Measurements from ENCODE around the gene HPCAL1.

HPCAL1 gene

DNA sequence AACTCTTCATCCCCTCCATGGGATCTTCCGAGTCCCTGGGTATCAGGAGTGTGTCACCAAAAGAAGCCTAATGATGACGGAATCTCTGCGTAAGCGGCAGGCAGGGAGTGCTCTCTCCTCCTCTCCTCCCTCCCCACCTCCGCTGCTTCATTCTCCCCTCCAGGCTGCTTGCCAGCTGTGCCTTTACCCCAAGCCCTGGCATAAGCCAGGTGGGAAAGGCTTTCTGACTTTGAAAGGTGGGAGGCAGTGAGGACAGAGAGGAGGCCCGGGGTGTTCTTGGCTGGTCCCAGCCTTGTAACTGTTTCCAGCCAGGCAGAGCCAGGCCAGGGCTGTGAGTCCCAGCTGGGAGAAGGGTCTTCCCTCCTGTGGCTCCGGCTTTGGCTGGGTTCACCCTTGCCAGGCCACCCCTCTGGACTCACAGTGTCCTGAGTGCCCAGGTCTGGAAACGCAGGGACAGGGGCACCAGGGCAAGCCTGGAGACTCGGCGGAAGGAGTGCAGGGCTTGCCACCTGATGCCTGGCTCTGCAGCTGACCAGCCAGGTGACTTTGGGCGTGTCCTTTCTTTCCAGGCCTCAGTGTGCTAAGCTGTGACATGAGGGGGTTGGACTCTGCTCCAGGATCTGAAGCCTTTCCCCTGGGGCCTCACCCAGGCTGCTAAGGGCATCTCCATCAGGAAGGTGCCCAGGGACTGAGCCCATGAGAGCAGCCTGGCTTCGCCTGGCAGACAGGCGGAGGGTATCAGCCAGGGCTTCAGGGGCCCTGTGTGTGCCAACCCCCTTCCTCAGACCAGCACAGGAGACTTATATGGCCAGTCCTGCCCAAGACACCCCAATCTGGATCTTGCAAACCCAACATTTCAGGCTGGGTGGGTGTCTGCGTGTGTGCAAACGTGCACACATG, 32.7 kb upstream of the HPCAL1 start:
- DNase-seq (ENCODE audit: low read depth): no peak

- no peak for DNase-seq (ENCODE audit: low read depth)
Observed at GRCh38 chr2:10271509-10271908, 31.2 kb upstream of the HPCAL1 start.

GRCh38 chr2:10271946-10272345, 30.8 kb upstream of the HPCAL1 start:
- no peak for DNase-seq (ENCODE audit: low read depth)

- DNase-seq (ENCODE audit: low read depth): no peak
Observed at GRCh38 chr2:10272464-10272863, 30.2 kb upstream of the HPCAL1 start.

- DNase-seq (ENCODE audit: low read depth): no peak
Observed at GRCh38 chr2:10273215-10274175, 29.2 kb upstream of the HPCAL1 start.

- DNase-seq (ENCODE audit: low read depth): no peak
Observed at GRCh38 chr2:10274376-10274775, 28.3 kb upstream of the HPCAL1 start.

DNA sequence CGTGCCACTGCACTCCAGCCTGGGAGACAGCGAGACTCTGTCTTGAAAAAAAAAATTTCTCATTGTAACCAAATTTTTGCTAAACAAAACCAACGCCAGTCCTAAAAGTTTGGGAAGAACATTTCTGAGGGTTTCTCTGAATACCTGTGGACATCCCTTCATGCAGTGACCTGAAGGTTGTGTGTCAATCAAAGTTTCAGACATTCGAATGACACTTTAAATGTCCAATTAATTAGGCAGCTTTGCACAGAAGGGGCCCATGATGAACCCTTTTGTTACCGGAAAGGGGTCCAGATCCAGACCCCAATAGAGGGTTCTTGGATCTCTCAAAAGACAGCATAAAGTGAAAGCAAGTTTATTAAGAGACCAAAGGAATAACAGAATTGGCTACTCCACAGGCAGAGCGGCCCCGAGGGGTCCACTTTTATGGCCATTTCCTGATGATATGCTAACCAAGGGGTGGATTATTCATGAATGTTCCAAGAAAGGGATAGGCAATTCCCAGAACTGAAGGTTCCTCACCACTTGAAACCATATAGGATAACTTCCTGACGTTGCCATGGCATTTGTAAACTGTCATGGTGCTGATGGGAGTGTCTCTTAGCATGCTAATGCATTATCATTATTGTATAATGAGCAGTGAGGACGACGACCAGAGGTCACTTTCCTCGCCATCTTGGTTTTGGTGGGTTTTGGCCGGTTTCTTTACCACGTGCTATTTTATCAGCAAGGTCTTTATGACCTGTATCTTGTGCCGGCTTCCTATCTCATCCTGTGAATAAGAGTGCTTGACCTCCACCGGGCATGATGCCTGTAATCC, 27.5 kb upstream of the HPCAL1 start:
- DNase-seq (ENCODE audit: low read depth): no peak

GRCh38 chr2:10276481-10277292, 26.0 kb upstream of the HPCAL1 start:
- no peak for DNase-seq (ENCODE audit: low read depth)

DNA sequence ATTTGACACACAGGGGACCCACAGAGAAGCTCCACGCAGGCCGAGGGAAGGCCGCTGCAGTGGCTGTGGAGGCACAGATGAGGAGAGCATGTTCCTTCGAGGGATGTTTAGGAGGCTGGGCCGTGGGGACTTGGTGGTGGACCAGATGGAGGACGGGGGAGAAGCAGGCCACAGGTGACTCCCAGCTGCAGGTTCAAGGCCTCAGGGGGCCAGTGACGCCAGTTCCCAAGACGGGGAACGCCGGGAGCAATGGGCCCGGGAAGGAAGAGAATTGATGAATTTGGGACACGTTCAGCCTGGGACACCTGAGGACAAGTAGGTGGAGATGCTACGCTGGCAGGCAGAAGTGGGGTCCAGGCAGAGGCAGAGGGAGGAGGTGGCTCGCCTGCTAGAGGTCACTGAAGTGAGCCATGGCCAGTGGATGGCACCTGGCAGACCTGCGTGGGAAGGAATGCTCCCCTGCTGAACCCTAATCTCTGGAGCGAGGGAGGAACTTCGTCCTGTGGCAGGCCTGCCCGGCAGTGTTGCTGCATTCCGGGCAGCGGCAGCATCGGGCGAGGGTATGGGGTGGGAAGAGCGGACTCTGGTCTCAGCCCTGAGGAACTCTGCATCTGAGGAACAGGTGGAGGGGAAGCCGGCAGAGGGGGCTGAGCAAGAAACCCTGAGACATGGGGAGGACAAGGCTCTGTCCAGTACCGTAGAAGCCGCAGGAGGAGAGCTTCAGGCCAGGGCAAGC, 25.2 kb upstream of the HPCAL1 start:
- DNase-seq (ENCODE audit: low read depth): no peak

GRCh38 chr2:10278029-10278762, 24.5 kb upstream of the HPCAL1 start:
- peak; percentile 68 for DNase-seq (ENCODE audit: low read depth)

DNA sequence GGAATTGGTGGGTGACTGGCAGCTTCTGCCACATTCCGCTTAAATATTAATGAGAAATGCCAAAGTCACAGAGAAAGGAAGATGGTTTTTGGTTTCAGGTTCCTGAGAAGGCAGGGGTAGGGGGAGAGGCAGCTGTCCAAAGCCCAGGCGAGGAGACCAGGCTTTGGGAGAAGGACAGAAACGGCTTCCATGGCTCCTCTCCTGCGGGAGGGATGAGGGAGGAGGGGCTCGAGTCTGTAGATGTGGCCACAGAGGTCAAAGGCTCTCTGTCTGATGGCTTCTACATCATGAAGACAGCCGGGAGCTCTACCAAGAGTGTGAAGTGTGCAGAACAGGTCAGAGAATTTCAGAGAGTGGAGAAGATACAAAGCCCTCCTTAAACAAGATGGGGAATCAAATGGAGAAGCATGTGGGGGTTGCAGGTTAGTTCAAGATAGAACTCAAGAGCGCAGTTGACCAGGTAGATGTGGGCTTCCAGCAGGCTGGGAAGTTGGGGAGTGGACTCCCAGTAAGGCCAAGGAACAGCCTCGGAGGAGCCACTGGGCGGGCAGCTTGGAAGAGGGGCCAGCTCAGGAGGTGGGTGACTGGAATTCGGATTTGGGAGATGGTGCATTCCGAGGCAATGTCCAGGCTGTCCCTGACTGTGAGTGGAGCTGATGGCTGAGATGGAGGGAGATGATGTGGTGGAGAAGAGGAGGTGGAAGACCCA, 23.8 kb upstream of the HPCAL1 start:
- no peak for DNase-seq (ENCODE audit: low read depth)

DNA sequence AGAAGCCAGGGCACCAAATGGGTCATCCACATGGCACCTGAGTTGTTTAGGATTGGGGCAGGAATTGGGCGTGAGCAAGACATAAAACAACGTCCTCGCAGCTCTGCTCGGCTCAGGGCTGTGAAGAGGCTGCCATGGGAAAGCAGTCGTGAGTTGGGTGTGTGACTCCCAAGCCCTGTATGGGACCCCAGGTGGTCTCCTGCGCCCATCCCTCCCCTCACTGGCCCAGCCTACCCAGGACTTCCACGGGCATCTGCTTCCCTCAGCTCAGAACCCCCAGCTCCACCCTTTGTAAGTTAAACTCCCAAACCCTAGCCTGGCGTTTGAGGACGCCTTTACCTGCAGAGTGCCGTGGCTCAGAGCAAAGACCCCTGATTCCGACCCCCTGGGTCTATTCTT, 23.2 kb upstream of the HPCAL1 start:
- DNase-seq (ENCODE audit: low read depth): no peak

DNA sequence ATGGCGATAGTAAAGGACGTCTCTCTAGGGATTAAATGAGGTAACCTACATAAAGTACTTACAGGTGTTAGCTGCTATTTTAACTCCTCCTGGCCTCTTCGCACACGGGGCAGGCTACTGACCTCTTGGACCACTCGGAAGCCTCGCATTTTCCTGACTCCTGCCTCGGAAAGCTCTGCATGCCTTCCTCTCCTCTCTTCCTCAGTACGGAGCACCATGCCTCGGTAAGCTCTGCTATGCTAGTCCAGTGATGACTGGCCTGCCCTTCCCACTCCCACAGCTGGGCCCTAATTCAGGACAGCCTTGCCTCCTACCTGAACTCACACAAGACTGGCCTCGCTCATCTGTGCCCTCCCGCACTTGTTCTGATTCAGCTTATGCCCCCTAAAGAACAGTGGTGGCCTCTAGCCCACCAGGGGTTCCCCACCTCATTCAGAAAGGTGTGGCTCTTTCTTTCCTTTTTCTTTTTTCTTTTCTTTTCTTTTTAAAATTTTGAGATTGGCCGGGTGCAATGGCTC, 22.7 kb upstream of the HPCAL1 start:
- DNase-seq (ENCODE audit: low read depth): no peak

GRCh38 chr2:10281891-10282290, 20.8 kb upstream of the HPCAL1 start:
- no peak for DNase-seq (ENCODE audit: low read depth)

GRCh38 chr2:10282611-10283105, 20.0 kb upstream of the HPCAL1 start:
- DNase-seq (ENCODE audit: low read depth): no peak

- peak; percentile 83 for DNase-seq (ENCODE audit: low read depth)
Observed at GRCh38 chr2:10283106-10284062, 19.3 kb upstream of the HPCAL1 start.

DNA sequence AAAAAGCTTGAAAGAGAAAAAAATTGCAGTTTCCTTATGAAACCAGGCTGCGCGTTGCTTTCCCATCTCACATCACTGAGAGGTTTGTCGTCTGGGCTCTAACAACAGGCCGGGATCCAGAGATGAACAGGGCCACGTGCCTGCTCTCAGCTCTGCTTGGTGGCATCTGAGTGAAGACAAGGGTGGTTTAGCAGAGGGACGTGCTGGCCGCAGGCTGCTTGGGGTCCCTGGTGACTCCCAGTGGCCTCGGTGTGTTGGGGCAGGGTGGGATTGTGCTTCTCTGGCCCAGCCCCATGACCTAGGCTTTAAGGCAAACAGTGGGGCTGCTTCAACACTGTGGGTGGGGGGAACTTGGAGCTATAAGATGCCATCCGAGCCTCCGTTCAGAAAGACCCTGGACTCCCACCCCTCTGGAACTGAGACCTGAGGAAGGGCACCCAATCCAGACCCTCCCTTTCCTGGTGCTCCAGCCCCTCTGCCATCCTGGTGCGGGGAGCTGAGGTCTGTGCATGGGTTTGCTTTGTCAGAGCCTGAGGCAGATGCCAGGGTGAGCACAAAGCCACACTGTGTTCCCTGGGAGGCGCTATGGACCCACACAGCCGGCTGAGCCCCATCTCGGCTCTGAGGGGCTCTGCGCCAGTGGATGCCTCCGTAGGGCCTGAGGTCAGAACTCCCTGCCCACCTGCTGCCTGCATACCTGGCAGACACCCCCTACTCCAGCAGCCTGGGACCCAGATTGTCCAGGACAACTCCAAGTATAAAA, 18.4 kb upstream of the HPCAL1 start:
- no peak for DNase-seq (ENCODE audit: low read depth)

Measured in GM04504 (cell line).